Activated CD4-positive, alpha-beta T cell treated with anti-CD3 and anti-CD28 coated beads for 24 hours (primary cell): Measurements from ENCODE around the gene SLC16A3.

ENCODE experiments used
- DNase-seq, 2 donors: peaks; one replicate each; pipeline ENCODE4 v3.0.0-alpha.2; 2020; ENCODE audit warnings: low read depth in 2 of 2

Gene SLC16A3

DNA sequence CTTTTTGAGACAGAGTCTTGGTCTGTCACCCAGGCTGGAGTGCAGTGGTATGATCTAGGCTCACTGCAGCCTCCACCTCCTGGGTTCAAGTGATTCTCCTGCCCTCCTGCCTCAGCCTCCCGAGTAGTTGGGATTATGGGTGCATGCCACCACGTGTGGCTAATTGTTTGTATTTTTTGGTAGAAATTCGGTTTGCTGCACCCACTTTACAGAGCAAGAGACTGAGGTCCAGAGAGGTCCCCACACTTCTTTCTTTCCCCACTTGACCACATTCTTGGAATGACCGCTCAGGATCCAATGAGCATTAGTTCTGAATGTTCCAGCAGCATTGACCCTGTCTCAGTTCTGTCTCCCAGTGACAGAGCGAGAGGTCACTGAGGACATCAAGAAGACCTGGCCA lies 5.3 kb upstream of the SLC16A3 start:
- no peak for DNase-seq

GRCh38 chr17:82224666-82225065 lies 4.2 kb upstream of the SLC16A3 start:
- no peak for DNase-seq

DNA sequence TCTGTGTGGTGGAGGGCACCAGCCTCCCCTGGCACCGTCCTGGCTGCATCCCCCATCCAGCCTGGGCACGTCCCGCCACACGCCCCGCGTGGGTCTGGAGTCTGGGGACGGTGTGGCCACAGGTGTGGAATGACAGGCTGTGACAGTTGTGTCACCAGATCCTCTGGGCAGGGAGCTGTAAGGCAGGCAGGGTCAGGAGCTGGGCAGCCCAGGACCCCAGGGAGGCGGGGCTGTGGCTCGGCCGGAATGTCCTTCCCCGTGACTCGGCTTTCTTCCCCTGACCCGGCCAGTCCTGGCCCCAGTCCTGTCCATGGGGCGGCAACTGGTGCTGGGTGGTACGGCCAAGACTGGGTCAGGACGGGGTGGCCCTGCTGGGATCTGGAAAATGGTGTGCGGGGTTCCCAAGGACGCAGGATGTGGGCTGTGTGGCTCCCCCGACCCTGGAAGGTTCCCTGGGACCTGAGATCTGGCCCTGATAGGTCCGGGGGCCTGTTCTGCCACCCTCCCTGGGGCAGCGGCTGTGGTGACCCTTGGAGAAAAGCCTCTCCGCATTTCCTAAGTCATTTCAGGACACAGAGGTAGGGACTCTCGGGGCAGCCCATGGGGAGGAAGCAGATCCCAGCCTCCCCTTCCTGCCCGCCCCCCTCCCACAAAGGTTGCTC lies 3.3 kb upstream of the SLC16A3 start:
- DNase-seq: no peak

DNA sequence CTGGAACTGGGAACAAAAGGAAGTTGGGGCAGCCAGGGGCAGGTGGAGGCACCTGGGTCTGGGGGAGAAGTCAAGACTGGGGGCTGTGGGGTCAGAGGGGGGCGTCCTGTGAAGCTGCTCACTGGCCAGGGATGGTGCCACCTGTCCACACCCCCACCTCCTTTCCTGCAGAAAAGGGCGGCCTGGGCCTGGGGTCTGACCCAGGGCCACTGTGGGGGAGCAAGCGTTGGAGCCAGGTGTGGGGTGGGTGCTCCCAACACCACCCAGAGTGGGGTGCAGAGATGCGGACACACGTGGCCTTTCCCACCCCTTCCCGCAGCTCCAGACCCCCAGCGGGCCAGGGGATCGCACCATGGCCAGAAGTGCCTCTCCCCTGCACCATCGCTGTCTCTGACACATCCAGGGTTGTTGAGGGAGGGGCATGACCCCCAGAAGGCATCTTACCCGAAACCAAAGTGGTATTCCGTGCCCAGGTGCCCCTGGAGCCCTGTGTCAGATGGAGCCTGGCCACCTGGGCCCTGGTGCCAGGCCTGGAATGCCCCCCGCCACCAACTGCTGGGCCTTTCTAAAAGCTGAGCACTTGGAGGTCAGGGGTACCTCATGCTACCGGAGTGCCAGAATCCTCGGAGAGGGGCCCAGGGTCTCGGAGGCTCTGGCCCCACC lies 2.6 kb upstream of the SLC16A3 start:
- DNase-seq: no peak

DNA sequence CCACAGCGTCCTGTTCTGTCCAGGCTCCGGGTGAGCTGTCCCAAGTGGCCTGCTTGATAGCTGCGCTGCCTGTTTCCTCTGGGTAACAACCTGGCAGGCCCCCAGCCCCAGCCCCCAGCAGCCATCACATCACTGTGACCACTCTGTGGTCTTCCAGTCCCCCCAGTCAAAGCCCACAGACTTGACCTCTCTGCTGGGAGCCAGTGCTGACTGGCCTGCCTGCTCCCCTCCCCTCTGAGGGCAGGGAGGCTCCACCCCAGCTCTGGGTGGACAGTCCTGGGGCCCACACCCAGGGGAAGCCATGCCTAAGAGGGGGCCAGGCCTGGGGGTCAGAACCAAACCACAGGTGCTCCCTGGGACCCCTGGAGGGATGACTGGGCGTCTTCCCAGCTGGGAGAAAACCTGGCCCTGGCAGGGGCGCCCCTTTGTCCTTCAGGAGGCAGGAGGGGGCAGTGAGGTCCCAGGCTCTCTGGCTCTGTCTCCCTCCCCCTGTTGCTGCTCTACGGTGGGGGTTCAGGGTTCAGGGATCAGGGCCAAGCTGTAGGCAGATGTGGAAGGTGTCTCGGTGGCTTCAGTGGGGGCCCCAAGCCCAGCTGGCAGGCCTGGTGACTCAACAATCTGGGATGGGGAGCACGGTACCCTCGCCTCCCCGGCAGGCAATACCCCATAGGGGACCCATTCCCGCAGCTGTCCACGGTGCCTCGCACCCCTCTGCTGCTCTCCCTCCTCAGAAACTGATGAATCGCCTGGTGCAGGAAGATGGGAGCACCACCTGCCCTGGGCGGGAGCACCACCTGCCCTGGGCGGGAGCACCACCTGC lies 1.8 kb upstream of the SLC16A3 start:
- no peak for DNase-seq

DNA sequence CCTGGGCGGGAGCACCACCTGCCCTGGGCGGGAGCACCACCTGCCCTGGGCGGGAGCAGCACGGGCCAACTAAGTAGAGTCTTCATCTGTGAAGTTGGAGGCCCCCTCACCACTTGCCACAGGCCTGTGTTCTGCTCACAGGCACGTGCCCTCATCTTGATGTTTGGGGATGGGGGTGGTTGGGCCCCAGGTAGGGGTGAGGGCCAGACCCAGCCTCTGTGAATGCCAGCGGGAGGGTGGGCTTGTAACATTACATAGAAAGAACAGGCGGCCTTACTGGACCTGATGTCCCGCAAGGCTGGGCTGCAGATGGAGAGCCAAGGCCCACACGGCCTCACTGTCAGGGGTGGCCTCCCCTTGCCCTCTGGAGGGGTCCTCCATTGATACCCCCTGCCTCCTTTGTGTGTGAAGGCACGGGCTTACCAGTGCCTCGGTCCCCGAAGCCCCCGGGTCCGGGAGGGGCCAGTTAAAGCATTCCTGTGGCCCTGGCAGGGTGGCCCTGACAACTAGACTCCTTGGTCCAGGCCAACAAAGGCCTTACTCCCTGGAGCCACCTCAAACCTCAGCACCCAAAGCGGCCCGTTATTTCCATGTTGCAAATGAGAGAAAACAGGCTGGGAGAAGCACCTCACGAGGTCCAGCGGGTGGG lies 1.1 kb upstream of the SLC16A3 start:
- DNase-seq: no peak

GRCh38 chr17:82228278-82228841 lies 482 bp upstream of the SLC16A3 start:
- no peak for DNase-seq

DNA sequence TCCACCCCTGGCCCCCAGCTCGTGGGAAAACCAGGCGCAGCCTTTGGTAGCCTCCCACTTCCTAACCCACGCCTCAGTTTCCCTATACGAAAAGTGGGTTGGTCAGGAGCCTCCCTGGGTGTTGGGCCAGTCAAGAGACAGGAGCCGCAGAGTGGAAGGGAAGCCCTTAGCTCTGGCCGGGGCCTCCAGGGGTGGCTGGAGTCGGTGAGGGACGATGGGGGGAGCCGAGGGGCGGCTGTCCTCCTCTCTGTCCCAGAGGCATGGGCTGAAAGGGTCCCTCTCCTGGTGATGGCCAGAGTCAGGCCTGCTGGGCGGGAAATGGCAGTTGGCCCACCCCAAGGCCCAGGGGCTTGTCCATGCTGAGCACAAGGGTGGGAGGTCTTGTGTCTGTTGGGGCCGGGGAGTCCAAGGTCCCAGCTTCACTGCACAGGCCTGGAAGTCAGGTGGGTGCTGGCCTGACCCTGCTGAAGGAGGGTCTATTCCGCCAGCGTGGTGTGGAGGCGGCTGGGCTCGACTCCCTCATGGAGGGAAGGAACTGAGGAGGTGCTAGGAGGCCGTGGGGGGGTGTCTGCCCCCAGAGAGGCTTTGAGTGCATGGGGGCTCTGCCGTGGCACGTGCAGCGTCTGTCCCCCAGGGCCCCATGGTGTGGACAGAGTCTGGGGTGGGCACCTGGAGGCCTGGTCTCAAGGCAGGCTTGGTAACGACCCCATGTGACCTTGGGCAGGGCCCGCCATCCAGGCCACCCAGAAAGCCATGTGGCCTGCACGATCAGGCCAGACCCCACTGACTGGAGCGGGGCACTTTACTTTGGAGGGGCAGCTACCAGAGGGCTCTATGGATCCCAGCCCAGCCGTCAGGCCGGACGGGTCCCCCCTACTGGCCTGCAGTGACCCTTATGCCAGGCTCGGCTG lies 1.1 kb downstream of the SLC16A3 start:
- DNase-seq: no peak

GRCh38 chr17:82230609-82231311 lies 1.9 kb downstream of the SLC16A3 start:
- peak in 1 of 2 donors; percentile 43 for DNase-seq

- no peak for DNase-seq
Measured at GRCh38 chr17:82231312-82231561, 2.4 kb downstream of the SLC16A3 start.

DNA sequence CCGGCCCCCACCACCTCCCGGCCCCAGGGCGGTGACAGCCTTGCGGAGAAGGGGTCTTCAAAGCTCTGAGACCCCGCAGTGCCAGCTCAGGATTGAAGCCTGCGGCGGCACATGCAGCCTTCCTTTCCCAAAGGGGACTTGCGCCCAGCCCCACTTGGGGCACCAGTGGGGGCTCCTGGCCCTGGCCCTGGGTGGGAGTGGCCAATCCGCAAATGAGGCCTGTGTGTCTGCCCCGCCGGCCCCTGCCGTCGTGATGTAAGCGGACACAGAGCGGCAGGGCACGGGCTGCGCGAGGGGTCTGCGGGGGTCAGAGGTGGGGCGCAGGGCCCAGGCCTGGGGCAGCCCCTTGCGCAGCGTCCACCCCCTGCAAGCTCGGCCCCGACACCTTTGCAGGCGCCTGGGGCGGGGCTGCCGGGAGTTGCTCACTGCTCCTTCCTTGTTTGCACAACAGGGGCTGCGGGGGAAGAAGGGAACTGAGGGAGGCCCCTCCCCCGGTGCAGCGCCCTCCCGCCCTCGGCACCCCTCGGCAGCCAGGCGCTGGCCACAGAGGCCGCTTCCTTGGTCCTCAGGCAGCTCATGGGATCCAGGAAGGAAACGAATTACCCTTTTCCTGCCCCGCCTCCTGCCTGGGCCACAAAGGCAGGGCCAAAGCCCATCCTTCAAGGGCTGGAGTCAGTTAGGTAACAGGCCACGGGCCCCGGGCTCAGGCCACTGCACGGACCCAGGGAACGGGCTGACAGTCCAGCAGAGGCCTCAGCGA lies 2.9 kb downstream of the SLC16A3 start:
- DNase-seq: no peak

DNA sequence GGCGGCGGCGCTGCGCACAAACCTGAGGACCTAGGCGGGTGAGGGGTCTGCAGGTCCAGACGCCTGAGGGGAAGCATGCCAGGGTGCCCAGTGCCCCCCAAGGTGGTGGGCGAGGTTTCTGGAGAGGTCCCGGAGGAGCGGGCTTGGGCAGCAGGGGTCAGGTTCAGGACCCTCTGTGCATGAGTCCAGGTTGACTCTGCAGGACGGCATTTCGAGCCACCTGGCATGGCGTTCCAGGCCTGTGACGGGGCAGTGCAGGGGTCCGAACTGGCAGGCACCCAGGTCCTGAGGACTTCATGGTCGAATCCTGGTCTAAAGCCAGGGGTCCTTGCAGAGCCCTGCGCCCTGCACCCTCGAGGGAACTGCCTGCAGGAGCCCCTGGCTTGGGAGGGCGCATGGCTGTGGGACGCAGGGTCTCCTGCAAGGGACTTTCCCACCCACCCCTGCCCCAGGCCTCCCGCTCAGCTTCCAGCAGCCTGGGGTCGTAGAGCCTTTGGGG lies 3.5 kb downstream of the SLC16A3 start:
- DNase-seq: no peak

DNA sequence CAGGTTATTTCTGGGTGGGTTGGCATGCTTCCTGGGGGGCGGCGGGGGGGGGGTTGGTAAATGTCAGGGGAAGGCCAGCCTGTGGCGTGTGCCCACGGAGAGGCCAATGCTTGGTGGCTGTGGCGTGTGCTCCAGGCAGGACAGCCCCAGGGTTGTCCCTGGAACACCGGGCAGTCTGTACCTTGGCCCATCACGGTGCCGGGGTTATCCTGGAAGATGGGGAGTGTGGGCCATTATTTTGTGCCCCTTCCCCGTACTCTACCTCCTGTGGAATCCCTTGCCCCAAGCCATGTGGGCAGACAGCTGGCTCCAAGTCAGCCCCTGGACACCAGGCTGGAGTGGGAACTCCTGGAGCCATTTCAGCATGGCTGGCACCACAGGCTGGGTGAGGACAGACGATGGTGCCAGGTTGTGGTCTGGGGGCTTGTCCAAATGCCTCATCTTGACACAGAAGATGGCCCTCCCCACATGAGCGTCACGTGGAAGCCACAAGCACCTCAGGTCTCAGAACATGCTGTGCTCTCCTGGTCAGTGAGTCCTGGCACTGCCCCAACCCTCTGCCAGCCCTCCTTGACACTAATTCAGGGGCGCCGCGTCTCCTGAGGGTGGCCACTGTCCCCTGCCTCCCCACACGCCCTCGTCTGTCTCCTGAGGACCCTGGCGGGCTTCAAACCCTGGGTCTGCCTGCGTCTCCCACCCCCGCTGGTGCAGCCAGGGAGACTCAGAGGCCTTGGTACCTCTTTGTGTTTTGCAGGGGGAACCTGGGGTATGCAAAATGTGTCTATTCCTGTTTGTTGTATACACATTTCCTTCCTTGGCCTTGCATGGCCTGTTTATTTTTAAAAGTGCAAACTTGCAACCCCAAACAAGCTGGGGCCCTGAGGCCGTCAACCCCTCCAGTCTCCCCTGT lies 4.3 kb downstream of the SLC16A3 start:
- no peak for DNase-seq

DNA sequence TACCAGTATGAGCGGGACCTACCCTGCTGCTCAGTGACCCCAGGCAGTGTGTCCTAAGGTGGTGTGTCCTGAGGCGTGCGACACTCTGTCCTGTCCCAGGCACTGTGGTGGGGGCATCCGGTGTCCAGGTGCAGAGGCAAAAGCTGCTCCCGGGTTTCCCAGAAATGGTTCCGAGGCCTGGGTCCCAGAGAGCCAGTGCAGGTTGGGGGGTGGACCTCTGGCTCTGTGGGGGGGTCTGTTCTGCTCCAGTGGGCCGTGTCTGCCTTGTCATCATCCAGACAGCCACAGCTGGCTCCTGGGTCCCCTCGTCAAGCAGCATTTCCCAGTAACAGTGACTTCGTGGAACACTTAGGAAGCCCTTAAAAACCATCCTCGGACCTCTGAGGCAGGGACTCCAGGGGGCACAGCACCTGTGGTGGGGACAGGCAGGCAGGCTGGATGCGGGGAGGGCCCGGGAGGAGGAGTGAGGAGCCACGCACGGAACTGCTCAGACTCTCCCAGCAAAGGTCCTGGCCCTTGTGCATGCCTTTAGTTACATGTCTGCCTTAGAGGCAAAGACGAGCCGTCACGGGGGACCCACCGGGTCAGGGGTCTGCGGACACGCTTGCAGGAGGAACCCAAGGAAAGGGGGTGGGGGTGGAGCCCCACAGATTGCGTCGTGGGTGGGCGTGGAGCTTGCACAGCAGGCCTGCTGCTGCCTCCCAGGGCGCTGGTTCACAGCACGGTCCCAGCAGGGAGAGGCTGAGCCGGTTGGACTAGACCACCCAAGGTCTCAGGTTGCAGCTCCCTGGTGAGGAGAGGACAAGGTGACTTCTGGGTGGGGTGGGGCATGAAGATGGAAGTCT lies 5.6 kb downstream of the SLC16A3 start:
- DNase-seq: no peak

DNA sequence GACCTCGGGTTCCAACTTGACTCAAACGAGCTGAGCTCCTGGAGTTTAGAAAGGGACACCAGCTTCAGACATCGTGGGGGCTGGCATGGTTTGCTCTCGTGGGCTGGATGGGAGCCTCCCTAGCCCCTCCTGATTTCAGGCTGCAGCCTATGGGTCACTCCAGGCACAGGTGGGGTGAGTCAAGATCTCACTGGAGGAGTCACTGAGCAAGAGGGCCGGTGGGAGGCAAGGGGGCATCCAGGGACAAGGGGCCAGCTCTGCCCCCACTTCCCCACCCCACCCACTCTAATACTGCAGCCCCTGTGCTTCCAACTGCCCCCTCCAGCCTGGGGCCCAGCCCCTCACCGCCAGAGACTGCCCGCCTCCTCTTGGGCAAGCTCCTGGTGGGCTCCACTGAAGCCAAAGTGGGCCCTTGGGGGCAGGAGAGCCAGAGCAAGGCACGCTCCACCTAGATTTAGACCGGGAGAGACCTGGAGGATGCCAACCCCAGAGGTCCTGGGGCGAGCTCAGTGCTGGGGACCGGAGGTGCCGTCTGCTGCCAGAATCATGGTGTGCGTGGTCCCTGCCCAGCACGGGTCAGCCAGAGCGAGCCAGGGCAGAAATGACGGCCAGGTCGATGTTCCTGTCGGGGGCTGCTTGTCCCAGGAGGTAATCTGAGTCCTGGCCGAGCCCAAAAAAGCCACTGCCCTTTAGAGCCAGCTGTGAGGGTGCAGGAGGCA lies 6.4 kb downstream of the SLC16A3 start:
- DNase-seq: no peak

GRCh38 chr17:82235775-82236141 lies 6.9 kb downstream of the SLC16A3 start:
- DNase-seq: no peak
